Esophagus squamous epithelium (tissue), 4 donors: ENCODE data around the gene GALNT8.

Experiments used
- CTCF ChIP-seq, 6 experiments: fragments of 450-650 bp in 4 of 6; fragments of 200-600 bp in 2 of 6; sonication (generic) in 2 of 6; IDR thresholded peaks; one replicate each; pipeline ENCODE4 v1.5.1; 2016 to 2019; ENCODE audit warnings: antibody characterized with exemption in 6 of 6, mild to moderate bottlenecking in 4 of 6, moderate library complexity in 4 of 6
- POLR2A ChIP-seq, 4 donors: fragments of 450-650 bp; IDR thresholded peaks; one replicate each; pipeline ENCODE4 v1.6.1; 2017; ENCODE audit warnings: antibody characterized with exemption in 4 of 4, mild to moderate bottlenecking in 4 of 4, moderate library complexity in 3 of 4

GRCh38 chr12:4820971-4821370 is 100.8 kb downstream of the GALNT8 start:
- no peak for TF ChIP-seq CTCF (IDR thresholded peaks at IDR 0.05)
- TF ChIP-seq POLR2A (IDR thresholded peaks at IDR 0.05), result no peak
